Upper lobe of right lung (tissue), 1 donor: Measurements from ENCODE around the gene ATRIP. TPM values are rescaled to one million over a fixed set of nuclear protein-coding genes. Genes with fewer than 3 reads are reported as not detected.

Experiments used
- ATAC-seq: fragments of 200-7000 bp; cut with Tn5 transposase; one replicate; pipeline ENCODE4 v1.9.1; 2020; ENCODE audit warnings: mild to moderate bottlenecking, moderate library complexity
- DNase-seq: peaks from one replicate; pipeline ENCODE4 v3.0.0-alpha.2; 2020
- H3K27ac ChIP-seq: fragments of 200-600 bp; one replicate; pipeline ENCODE4 v1.8.0; 2022
- H3K27me3 ChIP-seq: fragments of 200-600 bp; one replicate; pipeline ENCODE4 v1.8.0; 2022; ENCODE audit warnings: mild to moderate bottlenecking
- H3K36me3 ChIP-seq: fragments of 200-600 bp; one replicate; pipeline ENCODE4 v1.8.0; 2022
- H3K4me1 ChIP-seq: fragments of 200-600 bp; one replicate; pipeline ENCODE4 v1.8.0; 2022
- H3K4me3 ChIP-seq: fragments of 200-600 bp; one replicate; pipeline ENCODE4 v1.8.0; 2022; ENCODE audit warnings: mild to moderate bottlenecking
- H3K9me3 ChIP-seq: fragments of 200-600 bp; one replicate; pipeline ENCODE4 v1.8.0; 2022
- intact Hi-C: fragments of 100-400 bp; cut with DNase I; formaldehyde crosslinking; loops from one replicate; pipeline ENCODE4 v1.11.0; 2022
- total RNA-seq: library from RNA; stranded (reverse); fragmentation: NEBNext Ultra II Directional; extraction: Animal tissue kit (Norgen Biotek cat#: 25700); gene quantifications from one replicate; pipeline ENCODE4 v1.2.1, GENCODE V29; 2021
- TF ChIP-seq, protein P1 (sequence below): fragments of 200-600 bp; IDR thresholded peaks from one replicate; pipeline ENCODE4 v1.8.0; 2022; ENCODE audit warnings: antibody characterized with exemption
- donor health status: DM: no; HTN: yes; CAD: no; lungs with severe emphysema.

Gene ATRIP
- total RNA-seq, 1 donor from 2014 or later, result 5.3 TPM

DNA sequence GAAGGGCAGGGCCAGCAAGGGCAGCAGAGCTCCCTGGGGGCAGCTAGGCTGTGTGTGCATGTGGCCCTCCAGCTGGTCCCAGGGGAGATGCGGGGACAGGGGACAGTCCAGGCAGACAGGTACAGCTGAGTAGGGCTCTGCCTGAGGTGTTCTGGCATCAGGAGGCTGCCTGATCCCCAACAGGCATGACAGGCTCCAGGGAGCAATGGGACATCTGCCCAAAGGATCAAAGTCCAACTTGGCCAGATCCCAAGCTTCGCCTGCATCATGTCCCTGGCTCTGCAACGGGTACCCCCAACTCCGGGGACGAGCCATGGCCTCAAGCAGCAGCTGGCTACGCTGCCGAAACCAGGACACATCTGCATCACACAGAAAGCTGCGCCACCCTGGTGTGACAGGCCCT lies 21.8 kb downstream of the ATRIP start:
- Histone ChIP-seq H3K9me3 (no peaks in the 10 kb centered on the region), H3K36me3 (peaks cover 36% of the 10 kb centered on the region), H3K4me3 (no peak overlapping the region)

DNA sequence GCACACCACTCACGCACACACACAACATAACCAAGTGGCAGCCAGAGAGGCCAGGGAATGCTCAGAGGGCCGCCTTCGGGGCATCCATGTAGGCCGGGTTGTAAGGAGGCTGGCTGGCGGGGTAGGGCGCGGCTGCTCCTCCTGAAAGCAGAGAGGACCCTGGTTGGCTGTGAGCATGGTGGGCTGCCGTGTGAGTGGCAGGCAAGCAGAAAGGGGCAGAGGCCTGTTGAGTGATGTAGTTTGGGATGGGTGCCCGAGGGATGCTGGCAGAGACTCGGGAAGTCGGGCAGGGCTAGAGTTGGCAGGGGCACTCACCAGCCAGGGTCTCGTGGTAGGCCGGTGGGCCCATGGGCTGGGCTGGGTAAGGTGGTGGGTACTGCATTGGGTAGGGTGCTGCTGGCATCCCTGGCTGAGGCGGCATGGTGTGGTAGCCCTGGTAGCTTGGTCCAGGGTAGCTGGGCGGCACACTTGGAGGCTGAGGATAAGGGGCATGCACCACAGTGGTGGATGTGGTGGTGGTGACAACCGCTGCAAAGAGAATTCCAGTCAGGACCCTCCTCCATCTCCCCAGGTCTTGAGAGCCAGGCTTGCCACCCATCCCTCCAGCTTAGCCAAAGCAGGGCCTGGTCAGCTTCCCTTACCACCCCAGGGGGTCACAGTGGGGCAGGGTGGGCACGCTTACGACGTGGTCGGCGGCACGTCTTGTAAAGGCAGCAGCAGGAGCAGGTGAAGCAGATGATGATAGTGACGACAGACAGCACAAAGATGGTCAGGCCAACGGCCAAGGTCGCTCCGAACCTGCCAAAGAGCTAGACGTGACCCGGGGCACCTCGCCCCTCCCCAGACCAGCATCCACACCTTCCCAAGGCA lies 22.7 kb downstream of the ATRIP start:
- Histone ChIP-seq H3K27ac (peak overlapping the region; percentile 100), H3K36me3 (peaks cover 36% of the 10 kb centered on the region), H3K4me3 (no peak overlapping the region), H3K27me3 (no peaks in the 10 kb centered on the region), H3K4me1 (peaks cover 70% of the 10 kb centered on the region), H3K9me3 (no peaks in the 10 kb centered on the region)
- ATAC-seq (no peak), DNase-seq (no peak)
- intact Hi-C loops, result no loop called here
- TF ChIP-seq, protein P1, sequence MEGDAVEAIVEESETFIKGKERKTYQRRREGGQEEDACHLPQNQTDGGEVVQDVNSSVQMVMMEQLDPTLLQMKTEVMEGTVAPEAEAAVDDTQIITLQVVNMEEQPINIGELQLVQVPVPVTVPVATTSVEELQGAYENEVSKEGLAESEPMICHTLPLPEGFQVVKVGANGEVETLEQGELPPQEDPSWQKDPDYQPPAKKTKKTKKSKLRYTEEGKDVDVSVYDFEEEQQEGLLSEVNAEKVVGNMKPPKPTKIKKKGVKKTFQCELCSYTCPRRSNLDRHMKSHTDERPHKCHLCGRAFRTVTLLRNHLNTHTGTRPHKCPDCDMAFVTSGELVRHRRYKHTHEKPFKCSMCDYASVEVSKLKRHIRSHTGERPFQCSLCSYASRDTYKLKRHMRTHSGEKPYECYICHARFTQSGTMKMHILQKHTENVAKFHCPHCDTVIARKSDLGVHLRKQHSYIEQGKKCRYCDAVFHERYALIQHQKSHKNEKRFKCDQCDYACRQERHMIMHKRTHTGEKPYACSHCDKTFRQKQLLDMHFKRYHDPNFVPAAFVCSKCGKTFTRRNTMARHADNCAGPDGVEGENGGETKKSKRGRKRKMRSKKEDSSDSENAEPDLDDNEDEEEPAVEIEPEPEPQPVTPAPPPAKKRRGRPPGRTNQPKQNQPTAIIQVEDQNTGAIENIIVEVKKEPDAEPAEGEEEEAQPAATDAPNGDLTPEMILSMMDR, result no peak

More for the DNA sequence above, 21.8 kb downstream of the ATRIP start:
- Histone ChIP-seq H3K27me3 (no peaks in the 10 kb centered on the region), H3K4me1 (peaks cover 66% of the 10 kb centered on the region), H3K27ac (peak overlapping the region; percentile 100)
- intact Hi-C loops, result no loop called here
- no peak for DNase-seq
- TF ChIP-seq, protein P1, result no peak
- ATAC-seq, result no peak

DNA sequence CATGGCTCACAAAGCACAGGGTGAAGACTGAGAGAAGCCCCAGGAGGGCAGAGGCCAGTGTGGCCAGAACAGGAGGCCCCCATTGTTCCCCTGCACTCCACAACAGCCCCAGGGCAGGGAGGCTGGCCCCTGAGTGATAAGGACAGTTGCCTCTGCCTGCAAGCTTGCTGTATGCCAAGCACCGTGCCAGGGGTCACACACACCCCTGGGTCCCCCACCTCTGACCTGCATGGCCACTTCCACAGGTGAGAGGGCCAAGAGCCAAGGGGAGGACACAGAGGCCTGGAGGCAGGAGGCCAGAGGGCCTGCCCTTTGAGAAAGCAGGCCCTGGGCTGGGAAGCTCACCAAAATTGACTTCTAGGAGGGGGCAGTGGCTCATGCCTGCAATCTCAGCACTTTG lies 23.7 kb downstream of the ATRIP start:
- Histone ChIP-seq H3K4me3 (no peak overlapping the region), H3K4me1 (peaks cover 63% of the 10 kb centered on the region), H3K36me3 (peaks cover 32% of the 10 kb centered on the region), H3K27me3 (no peaks in the 10 kb centered on the region), H3K27ac (peak overlapping the region; percentile 25), H3K9me3 (no peaks in the 10 kb centered on the region)
- intact Hi-C loops, result no loop called here
- TF ChIP-seq, protein P1, result no peak
- ATAC-seq (no peak), DNase-seq (no peak)

DNA sequence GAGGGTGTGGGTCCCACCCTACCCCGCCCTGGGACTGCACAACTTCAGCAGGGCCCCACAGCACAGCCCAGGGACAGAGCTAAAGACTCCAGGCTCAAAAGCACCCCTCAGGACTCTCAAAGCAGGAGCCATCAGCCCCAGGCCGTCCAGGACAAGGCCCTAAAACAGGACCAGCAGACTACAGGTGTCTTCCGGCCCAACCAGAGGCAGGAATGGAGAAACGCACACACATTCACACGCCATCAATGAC lies 26.1 kb downstream of the ATRIP start:
- peaks cover 50% of the 10 kb centered on the region for H3K4me1 ChIP-seq
- intact Hi-C loops, result no loop called here

DNA sequence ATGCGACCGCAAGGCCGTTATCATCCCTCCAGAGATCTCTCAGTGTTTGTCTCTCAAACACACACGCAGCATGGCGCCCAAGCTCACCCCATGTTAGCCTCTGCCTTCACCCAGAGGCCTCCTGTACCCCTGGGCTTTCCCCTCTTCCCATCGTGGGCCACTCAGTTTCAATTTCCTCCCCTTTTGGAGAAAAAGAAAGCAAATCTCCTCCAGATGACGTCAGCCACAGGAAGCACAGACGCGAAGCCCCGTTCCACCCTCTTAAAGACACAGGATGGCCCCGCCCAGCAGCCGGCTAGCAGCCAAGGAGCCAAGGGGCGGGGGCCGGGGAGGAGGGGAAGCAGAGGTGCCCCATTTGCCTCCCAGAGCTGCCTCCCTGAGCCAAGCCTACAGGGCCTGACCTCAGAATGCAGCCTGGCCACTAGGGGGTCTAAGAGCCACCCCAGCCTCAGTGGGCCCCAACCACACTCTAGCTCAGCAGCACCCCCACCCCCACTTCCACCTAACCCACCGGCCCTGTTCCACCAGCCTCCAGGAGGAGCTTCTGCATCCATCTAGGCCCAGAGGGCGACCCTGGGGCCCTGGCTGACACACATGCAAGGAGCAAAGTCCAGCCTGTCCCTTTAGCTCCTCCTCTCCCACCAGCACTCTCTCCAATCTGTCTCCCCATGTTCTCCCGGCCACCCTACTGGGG lies 26.5 kb downstream of the ATRIP start:
- ATAC-seq (peak; percentile 95), DNase-seq (peak; percentile 96)
- intact Hi-C loops, result no loop called here
- Histone ChIP-seq H3K9me3 (no peaks in the 10 kb centered on the region), H3K36me3 (peaks cover 24% of the 10 kb centered on the region), H3K4me1 (peaks cover 45% of the 10 kb centered on the region), H3K27me3 (no peaks in the 10 kb centered on the region), H3K4me3 (peak overlapping the region; percentile 75), H3K27ac (peak overlapping the region; percentile 97)
- TF ChIP-seq, protein P1, result peak; percentile 41

More for the DNA sequence above, 26.1 kb downstream of the ATRIP start:
- ATAC-seq (peak; percentile 27), DNase-seq (peak; percentile 73)
- no peaks in the 10 kb centered on the region for H3K27me3 ChIP-seq
- H3K27ac ChIP-seq, result peak overlapping the region; percentile 97
- H3K36me3 ChIP-seq, result peaks cover 29% of the 10 kb centered on the region
- H3K4me3 ChIP-seq, result peak overlapping the region; percentile 75
- TF ChIP-seq, protein P1, result no peak
- H3K9me3 ChIP-seq, result no peaks in the 10 kb centered on the region
